HG02678 (cell line): ENCODE data around the gene ZNF436.
"Not testable (repeated sequence)": the region's sequence is repeated elsewhere in the genome, so short reads cannot be mapped to it uniquely, and the experiment has no call there.

Experiments used
- ATAC-seq: cut with Tn5 transposase; IDR thresholded peaks from one replicate; pipeline ENCODE4 v1.9.1; 2021; ENCODE audit warnings: mild to moderate bottlenecking, moderate library complexity; ENCODE audit not compliant: unreplicated experiment

The ZNF436 gene

DNA sequence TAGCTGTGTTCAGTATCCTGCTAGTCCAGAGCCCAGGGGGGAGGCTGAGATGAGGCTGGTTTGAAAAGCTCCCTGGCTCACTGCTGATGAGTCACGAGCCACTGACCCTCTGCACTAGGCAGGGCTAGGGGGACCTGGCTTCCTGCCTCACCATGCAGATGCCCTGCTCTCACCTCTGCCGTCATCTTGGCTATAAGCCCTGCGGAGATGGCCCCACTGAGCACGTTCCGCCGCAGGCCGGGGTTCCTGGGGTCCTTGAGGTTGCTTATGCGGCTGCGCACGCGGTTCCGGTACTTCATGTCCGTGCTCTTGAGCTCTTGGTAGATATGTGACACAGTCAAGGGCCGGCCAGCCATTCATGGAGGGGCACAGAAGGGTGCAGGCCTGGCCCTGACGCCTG is 24.1 kb upstream of the ZNF436 start:
- ATAC-seq, result no peak

DNA sequence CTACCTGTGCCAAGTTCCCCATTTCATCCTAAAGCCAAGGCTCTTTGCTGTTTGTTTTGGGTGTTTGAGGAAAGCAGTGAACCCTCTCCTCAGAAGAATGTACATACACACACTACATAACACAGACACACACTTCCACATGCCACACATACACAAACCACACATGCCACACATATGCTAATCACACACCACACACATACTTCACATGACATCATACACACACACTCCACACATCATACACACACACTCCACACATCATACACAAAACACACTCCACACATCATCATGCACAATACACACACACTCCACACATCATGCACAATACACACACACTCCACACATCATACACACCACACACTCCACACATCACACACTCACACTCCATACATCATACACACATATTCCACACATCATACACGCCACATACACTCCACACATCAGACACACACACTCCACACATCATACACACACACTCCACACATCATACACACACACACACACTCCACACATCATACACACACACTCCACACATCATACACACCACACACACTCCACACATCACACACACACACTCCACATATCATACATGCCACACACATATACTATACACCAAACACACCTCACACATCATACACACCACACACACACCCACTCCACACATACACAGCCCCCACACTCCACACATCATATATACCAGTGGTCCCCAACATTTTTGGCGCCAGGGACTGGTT is 22.7 kb upstream of the ZNF436 start:
- ATAC-seq, result no peak

DNA sequence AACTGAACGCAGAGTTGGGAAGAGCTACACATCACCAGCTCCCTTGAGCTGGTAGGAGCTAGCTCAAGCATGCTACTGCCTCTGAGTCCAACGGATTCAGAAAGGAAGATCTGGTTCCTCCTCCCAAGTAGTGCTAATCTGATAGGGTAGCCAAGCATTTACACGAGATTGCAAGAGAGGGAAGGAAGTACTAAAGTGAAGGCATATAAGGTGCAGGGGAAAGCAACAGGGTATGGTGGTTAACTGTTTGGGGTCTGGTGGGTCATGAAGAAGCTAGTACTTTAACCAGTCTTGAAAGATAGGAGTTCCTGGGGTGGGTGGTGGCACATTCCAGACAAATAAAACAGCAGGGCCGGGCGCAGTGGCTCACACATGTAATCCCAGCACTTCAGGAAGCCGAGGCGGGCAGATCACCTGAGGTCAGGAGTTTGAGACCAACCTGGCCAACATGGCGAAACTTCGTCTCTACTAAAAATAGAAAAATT is 20.2 kb upstream of the ZNF436 start:
- ATAC-seq, result no peak

DNA sequence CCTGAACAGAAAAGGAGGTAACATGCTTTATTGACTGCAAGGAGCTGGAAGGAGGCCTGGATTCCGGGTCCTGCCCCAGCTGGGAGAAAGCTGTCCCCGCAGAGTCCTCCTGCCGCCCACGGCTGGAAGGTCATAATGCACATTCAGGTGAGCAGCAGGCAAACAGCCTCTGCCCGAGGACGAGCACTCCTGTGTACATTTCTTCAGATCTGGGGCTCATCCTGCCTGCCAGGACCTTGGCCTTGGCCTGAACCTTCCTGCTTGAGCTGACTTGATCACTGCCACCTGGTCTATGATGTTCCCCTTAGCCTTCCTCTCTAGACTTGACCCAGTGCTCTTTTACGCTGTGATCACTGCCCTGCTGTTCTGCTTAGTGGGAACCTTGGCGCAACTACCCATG is 17.9 kb upstream of the ZNF436 start:
- ATAC-seq, result no peak

DNA sequence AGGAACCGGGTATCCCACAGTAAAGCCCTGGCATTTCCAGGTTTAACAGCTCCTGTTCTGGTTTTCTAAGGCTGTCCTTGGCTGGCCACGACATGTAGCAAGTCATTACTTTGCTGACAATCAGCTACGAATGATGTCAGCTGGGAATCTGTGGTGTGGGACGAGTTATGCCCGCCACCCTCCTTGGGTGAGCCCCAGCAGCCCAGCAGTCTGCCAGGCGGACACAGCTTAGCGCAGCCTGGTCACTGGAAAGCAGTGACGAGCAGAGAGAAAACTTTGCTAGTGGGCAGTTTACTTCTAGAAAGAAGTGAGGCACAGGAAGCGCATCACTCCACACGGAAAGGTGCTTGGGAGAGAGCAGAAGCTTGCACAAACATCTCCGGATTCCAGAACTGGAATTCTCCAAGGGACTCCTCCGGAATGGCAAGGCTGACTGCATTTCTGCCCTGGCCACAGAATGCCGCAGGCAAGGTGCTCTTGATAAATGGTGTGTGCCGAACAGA is 15.5 kb upstream of the ZNF436 start:
- no peak for ATAC-seq

DNA sequence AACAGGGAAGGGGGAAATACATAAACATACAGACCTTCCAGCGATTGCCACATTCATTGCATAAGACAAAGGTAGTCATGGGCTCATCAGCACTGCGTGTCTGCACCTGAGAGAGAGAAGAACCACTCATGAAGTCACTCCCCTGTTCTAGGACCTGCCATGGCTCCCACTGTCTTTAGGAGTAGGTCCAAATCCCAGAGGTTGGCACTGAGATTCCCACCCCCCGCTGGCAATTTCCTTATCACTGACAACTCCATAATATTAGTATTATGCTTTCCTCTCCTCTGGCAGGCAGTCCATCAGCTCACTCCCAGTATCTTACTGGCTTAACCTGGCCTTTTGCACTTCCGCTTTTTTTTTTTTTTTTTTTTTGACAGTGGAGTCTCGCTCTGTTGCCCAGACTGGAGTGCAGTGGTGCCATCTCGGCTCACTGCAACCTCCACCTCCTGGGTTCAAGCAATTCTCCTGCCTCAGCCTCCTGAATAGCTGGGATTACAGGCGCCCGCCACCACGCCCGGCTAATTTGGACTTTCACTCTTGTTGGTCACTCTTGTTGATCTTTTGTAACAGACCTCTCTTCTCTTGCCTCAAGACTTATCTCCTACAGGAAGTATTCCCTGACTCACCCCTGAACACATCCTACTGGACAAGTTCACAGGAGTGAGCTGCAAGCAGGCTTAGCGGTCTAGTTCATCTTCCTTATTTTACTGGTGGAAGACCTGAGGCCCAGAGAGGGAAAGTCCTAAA is 14.8 kb upstream of the ZNF436 start:
- no peak for ATAC-seq

DNA sequence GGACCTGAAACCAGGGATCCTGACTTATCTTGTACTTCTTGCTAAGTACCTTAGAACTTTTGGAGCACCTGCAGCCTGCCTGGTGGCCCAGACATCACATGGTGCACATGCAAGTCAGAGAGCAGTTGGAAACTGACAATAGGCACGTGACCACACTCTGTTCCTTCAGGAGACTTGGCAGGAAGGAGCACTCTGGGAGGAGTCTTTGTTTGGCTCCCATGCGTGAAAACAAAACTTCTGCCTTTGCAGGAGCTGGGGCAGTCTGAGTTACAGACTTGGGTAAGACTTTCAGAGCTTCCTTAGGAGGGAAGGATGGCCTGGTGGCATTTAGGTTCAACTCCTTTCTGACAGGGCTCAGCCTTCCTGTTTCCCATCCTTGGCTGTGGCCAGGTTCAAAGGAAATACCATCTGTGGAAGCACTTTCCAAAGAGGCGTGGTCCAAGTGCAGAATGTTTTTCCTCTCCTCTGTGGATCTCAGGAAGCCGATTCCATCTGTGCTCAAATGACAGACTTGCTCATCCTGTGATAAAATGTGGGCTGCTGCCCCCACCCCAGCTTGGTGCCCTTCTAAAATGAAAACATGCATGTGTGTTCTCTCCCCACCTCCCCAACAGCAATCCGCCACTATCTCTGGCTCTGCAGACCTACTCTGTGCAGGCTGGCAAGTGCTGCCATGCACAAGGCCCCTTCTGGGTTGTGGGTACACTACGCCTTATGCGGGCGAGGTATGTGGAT is 14.1 kb upstream of the ZNF436 start:
- ATAC-seq, result no peak

DNA sequence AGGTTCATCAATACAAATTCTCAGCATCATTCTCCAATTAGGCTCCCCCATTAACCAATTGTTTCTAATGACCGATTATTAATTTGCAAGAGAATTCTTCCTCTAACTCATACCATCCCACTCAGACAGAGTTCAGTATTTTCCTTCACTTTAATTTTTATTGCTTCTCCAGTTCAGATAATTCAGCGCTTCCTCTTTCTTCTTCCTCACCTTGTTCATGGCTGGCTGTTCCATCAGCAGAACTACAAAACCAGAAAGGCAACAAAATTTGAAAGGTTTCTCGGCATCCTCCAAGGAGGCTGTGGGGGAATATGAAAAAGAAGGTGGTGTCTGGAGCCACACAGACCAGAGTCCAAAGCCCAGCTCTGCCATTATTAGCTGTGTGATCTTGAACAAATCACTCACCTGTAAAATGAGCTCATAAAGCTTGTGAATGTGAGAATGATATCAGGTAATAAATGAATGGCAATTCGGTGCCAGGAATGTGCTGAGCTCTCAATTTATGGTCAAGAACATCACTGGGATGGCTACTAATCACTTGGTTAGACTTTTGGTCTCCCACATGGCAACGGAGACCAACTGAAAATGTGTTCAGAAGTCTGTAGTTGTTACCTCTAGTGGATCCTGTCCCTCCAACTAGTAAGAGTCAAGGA is 11.7 kb upstream of the ZNF436 start:
- ATAC-seq, result no peak

DNA sequence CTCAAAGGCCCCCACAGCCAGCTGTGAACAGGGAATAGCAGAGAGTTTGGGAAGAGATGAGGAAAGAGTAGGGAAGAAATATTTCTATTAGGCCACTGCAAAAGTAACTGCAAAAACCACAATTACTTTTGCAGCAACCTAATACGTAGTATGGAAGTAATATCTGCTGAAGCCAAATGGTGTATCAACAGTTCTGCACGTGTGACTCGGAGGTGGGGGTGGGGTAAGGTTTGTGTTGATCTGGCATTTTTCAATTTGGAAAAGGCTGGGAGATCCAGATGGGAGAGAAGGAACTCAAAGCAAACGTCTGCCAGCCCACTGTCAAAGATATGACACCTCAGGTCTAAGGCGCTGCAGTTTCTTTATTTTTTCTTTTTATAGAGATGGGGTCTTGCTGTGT is 11.1 kb upstream of the ZNF436 start:
- ATAC-seq, result no peak

DNA sequence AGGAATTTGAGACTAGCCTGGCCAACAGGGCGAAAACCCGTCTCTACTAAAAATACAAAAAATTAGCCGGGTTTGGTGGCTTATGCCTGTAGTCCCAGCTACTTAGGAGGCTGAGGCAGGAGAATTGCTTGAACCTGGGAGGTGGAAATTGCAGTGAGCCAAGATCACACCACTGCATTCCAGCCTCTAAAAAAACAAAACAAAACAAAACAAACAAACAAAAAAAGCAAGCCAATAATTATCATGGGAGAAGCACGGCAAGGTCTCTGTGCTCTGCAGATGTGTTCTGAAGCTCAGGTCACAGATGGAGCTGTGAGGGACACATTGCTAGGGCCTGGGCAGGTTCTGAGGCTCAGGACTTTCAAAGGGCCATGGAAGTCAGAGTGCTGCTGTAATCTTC is 10.6 kb upstream of the ZNF436 start:
- not testable (repeated sequence) for ATAC-seq

DNA sequence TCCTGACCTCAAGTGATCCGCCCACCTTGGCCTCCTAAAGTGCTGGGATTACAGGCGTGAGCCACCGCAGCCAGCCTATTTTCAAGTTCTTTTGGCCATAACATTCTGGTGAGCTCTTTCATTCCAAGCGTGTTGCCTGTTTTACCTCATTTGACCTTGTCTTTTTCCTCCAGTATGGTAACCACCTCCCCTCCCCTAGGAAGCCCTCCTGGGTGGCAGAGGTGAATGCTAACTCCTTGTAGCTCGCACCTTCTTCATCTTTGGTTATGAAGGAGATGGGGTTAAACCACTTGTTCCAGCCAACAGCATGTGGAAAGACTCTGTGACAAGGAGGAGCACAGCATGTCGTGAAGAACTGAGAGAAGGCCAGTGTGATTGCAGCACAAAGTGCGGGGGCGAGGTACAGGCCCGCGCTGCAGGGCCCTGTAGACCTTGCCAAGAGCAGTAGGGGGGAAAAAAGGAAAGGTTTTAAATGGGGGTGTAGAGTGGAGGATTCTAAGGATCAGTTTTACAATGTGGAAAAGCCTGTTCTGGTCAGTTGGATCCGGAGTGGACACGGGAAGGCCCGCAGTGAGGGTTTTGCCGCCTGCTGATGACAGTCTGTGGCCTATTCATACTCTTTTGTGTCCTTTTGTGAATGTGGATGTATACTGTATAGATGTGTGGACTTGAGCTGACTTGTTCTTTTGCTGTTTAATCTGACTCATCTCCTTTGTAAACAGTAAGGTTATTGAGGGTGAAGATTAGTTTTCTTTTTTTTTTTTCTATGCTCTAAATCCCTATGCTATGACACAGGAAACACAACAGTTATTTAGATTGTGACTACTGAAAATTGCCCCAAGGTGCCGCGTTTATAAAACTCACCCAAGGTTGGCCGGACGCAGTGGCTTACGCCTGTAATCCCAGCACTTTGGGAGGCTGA is 7.5 kb upstream of the ZNF436 start:
- ATAC-seq, result no peak

DNA sequence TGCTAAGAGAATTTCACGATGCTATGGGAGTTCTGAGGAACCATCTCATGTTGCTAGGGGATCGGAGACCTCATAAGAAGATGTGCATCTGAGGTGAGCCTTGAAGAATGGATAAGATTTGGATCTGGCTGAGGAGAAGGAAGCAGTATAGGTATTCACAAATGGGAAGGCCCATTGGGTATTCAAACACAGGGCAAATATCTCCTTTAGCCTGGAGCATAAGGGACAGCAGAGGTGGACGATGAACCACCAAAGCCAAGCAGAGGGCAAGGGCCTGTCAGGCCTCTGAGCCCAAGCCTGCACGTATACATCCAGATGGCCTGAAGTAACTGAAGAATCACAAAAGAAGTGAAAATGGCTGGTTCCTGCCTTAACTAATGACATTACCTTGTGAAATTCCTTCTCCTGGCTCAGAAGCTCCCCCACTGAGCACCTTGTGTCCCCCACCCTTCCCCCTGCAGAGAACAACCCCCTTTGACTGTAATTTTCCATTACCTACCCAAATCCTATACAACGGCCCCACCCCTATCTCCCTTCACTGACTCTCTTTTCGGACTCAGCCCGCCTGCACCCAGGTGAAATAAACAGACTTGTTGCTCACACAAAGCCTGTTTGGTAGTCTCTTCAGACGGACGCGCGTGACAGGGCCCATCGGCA is 4.6 kb upstream of the ZNF436 start:
- not testable (repeated sequence) for ATAC-seq

DNA sequence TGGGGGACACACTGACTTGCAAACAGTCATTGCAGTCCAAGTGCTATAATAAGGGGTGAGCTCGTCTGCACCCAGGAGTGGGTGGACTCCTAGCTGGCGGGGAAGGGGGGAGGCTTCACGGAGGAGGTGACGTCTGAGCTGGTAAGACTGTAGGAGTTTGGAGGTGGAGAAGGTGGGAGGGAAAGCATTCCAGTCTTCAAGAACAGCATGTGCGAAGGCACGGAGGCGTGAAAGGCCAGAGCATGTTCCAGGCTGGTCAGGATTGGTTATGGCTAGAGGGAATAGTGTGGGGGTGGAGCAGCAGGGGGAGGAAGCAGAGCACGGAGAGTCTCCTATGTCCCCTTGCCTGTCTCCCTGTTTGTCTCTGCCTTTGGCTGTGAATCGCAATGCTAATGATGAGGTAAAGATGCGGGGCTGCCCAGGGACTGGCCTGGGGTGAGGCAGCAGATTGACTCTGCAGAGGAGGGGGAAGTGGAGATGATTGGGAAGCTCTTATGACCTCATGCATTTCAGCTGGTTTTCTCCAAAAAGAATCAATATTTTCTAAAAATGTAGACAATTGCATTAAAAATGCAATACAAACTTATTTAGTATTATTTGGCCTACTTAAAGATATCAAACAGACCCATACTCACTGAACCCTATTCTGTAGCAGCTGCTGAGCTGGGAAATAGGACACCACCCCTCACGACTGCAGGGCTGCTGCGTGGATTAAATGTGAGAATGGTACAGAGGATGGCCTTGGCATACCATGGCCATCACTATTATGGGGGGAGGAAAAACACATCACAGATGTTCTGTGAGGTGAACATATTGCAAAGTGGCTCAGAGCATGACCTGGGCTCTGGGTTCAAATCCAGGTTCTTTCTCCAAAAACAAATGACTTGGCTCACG is 2.6 kb upstream of the ZNF436 start:
- no peak for ATAC-seq

DNA sequence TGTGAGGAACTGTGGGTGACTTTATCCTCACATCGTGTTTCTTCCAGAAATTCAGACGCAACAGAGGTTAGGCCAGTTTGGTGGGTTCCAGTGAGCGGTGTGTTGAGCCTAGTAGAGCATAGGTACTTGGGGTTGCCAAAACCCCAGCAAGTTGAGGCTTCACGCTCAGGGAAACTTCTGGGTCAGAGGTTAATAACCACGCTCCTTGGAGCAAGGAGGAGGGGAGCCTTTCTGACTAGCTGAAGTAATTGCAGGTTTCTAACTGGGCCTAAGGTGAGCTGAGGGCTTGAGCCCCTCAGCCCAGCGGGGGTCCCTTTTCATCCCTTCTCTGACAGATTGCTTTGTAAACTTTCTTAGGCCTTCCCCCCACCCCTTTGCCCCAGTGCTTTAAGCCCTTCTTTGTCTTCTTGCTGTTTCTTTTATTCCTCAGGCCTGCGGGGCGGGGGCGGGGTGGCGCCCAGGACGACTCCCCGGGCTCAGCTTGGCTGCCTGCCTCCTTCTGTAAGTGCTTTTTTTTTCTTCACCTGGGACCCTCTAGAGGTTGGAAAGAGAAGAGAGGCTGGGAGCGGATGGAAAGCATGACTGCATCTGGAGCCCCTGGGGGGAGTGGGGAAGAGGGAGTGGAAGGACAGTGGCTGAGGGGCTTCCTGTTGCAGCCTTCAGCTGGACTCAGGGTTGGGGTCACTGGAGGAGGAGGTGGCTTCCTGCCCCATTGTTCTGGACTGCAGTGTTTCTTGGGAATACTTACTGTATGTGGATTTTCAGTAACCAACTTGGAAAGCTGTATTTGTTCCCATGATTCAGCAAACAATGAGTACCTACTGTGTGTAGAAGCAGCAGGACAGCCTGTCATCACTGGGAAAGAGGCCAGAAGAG is 1.3 kb upstream of the ZNF436 start:
- ATAC-seq, result no peak

DNA sequence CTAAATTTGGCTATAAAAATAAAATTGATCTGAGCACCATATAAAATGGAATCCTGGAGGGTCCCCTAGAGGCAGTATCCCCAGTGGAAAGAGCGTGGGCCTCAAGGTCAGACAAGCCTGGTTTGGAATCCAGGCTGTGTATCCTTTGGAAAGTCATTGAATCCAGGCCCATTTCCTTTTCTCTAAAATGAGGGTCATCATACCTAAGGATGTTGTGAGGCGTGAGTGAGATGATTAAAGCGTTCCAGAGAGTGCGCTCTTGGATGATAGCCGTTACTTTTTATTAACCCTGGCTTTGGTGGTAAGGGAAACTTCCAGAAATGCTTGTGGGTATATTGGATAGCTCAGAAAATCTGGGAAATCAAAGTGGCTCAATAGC is 683 bp upstream of the ZNF436 start:
- ATAC-seq, result no peak

DNA sequence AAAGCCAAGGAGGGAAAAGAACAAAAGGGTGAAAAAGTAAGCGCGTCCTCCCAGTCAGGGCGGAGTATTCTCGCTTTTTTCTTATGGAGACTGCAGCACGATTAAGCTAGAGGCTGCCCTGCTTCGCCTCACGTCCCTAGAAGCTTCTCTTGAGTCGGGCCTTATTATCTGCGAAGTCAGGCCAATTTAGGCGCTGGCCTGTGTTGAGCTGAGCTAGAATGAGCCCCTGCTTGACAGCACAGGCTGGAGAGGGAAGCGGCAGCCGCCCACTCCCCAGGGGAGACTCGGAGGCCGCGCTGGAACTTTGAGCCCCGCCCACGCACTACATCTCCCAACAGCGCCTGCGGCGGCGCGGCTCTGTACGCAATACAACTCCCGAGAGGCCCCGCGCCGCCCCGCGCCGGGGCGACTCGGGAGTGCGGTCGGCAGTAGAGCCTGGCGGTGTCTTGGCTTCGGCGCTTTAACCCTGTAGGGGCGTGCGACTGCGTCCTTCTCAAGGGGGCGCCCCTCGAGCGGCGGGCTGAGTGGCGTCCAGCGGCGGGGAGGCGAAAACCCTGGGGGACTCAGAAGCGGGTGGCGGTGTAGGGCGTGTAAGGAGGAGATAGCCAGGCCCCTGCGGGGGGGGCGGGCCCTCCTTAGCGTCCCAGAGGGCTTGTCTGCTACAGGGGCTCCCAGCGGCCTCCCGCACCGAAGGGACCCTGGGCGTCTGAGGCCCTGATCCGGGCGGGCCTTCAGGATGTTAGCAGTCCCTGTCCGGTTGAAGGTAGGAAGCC is 888 bp downstream of the ZNF436 start:
- ATAC-seq, result peak; percentile 66
